ENCODE measurements around the gene INSIG1.

DNA sequence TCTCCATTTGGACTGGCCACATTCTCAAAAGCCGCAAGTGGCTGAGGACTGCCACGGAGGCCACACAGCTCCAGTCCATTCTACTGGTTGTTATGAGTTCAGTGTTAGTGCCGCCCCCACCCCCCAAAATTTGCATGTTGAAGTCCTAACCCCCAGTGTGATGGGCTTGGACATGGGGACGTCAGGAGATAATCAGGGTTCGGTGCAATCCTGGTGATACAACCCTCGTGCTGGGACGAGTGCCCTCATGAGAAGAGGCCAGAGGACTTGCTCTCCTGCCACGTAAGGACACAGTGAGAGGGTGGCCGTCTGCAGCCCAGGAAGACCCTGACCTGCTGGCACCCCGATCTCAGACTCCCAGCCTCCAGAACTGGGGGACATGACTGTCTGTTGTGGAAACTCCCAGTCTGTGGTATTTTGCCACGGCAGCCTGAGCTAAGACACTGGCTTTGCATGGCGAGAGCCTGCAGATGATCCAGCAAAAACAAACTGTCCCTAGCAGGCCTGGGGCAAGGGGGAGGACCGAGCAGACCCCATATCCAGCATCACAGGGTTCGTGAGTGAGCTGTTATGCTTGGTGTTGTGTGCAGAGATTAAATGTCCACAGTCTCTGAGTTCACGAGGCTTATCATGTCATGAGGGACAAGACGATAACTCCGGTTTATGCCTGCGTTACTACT is 41.5 kb upstream of the INSIG1 start:
- TF ChIP-seq, protein P1, sequence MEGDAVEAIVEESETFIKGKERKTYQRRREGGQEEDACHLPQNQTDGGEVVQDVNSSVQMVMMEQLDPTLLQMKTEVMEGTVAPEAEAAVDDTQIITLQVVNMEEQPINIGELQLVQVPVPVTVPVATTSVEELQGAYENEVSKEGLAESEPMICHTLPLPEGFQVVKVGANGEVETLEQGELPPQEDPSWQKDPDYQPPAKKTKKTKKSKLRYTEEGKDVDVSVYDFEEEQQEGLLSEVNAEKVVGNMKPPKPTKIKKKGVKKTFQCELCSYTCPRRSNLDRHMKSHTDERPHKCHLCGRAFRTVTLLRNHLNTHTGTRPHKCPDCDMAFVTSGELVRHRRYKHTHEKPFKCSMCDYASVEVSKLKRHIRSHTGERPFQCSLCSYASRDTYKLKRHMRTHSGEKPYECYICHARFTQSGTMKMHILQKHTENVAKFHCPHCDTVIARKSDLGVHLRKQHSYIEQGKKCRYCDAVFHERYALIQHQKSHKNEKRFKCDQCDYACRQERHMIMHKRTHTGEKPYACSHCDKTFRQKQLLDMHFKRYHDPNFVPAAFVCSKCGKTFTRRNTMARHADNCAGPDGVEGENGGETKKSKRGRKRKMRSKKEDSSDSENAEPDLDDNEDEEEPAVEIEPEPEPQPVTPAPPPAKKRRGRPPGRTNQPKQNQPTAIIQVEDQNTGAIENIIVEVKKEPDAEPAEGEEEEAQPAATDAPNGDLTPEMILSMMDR (IDR thresholded peaks at IDR 0.05; ENCODE audit: borderline replicate concordance, extremely low read depth, low read length, poor library complexity, severe bottlenecking): no peak
- no peak for TF ChIP-seq EZH2 (IDR thresholded peaks at IDR 0.05; ENCODE audit: borderline replicate concordance, low read depth, low read length, severe bottlenecking)

Measured in DND-41 (cell line).